ENCODE measurements around the gene PHF5A.

PHF5A gene

GRCh38 chr22:41417622-41418390, 50.7 kb downstream of the PHF5A start:
- DNase-seq (ENCODE audit: low read depth, low spot score): no peak

DNA sequence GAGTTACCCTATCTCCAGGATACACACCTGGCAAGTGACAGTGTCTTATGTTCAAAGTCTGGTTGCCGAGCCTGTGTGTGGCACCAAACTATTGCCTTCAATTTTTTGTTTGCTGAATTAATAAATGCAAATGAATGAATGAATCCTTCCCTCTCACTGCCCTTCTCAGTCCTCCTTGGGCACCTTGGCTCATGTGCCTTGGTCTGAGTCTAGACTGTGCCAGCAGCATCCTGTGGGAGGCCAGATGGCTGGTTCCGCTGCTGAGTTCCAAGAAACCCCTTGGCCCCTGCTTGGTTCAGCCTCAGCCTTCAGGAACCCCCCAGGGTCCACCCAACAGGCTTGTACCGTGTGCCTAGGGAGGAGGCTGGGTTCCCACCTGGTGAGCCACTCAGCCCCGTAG, 52.9 kb downstream of the PHF5A start:
- DNase-seq (ENCODE audit: low read depth, low spot score): no peak

DNA sequence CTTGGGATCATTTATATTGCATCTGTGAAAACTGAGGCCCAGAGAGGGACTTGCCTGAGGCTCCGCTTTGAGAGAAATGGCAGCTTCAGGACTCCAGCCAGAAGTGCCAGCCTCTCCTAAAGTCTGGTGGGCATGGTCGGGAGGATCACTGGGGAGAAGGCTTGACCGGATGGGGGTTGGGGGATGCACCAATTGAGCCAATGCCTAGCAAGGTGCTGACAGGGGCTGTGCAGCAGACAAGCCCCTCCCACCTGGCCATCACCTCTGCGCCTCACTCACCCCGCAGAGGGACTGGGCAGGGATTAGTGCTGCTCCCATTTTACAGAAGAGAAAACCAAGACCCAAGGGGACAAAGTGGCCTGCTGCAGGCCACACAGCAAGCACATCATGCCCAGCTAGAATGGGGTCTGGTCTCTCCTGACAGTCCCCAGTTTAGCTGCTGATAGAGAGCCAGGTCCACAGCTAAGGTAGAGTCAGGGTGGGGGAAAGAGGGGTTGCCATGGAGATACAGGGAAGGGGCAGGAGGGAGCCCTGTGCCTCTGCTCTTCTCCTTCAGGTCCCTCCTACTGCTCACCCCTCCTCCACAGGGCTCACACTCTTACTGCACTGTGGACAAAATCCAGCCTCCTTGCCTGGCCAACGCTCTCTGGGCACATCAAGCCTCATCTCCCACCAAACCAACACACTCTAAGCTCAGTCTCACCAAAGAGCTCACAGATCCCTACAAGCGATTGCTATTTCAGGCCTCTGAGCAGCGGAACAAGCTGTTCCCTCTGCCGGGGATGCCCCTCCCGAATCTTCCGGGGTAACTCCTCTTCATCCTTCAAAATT, 57.3 kb downstream of the PHF5A start:
- DNase-seq (ENCODE audit: low read depth, low spot score): no peak

DNA sequence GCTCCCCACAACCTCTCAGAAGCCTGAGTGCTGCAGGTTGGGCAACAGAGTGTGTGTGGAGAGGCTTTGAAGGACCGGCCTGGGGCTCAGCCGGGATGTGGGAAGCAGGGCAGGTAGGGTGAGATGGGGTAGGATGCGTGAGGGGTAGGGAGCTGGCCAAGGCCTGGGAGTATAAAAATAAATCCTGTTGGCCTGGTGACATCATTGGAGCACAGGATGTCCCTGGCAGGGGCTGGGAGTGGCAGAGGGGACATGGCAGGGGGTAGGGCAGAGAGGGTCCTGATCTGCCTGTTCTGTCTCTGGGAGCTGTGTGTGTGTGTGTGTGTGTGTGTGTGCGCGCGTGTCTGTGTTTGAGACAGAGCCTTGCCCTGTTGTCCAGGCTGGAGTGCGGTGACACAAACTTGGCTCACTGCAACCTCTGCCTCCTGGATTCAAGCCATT, 58.2 kb downstream of the PHF5A start:
- no peak for DNase-seq (ENCODE audit: low read depth, low spot score)

All from activated CD4-positive, CD25-positive, alpha-beta regulatory T cell treated with anti-CD3 and anti-CD28 coated beads, Interleukin-2, amount 50 U/mL, for 16 hours (primary cell).